Activated naive CD8-positive, alpha-beta T cell (primary cell): ENCODE measurements around the gene KRT9.
A peak's percentile ranks its signal among the peaks of the same experiment; 100 is the strongest.

Experiments
- H3K27ac Mint-ChIP-seq: one replicate; pipeline ENCODE4 v1.8.0; 2021; ENCODE audit warnings: mixed read lengths
- H3K27me3 Mint-ChIP-seq: one replicate; pipeline ENCODE4 v1.8.0; 2021; ENCODE audit warnings: mixed read lengths
- H3K36me3 Mint-ChIP-seq: one replicate; pipeline ENCODE4 v1.8.0; 2021; ENCODE audit warnings: mixed read lengths
- H3K4me1 Mint-ChIP-seq: one replicate; pipeline ENCODE4 v1.8.0; 2021; ENCODE audit warnings: low read depth, mixed read lengths
- H3K4me3 Mint-ChIP-seq: one replicate; pipeline ENCODE4 v1.8.0; 2021; ENCODE audit warnings: mild to moderate bottlenecking, mixed read lengths
- H3K9me3 Mint-ChIP-seq: one replicate; pipeline ENCODE4 v1.8.0; 2021; ENCODE audit warnings: low read depth, mixed read lengths

The KRT9 gene

DNA sequence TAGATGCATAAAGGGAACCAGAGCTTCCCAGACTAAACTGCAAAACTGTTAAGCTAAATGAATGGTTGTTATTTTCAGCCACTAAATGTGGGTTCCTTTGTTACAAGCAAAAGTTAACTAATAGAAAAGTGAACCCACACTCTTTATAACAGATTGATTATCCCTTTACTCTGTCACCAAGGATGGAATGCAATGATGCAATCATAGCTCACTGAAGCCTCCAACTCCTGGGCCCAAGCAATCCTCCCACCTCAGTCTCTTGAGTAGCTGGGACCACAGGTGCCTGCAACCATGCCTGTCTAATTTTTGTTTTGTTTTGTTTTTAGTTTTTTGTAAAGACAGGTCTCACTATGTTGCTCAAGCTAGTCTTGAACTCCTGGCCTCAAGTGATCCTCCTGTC is 6.5 kb downstream of the KRT9 start:
- peaks cover 16% of the 10 kb centered on the region for H3K27me3 Mint-ChIP-seq
- no peak overlapping the region for H3K4me3 Mint-ChIP-seq
- no peaks in the 10 kb centered on the region for H3K36me3 Mint-ChIP-seq
- peaks cover 4% of the 10 kb centered on the region for H3K9me3 Mint-ChIP-seq
- no peak overlapping the region for H3K27ac Mint-ChIP-seq
- H3K4me1 Mint-ChIP-seq, result peaks cover 21% of the 10 kb centered on the region

DNA sequence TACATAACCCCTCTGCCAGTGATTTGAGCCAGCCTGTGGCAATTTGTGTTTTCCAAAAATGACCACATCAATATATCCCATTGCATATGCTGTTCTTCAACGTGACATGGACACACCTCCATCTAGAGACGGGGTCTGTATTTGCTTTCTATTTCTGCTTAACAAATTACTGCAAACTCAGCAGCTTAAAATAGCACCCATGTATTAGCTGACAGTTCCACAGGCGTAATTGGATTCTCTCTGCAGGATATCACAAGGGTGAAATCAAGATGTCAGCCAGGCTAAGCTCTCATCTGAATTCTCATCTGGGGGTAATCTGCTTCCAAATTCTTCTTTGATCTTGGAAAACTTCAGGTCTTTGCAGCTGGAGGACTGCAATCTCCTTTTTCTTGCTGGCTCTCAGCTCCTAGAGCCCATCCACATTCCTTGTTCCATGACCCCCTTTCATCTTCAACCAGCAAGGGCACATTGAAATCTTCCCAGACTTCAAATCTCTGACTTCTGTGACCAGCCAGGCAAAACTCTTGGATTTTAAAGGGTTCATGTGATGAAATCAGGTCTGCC is 8.2 kb downstream of the KRT9 start:
- H3K9me3 Mint-ChIP-seq, result no peaks in the 10 kb centered on the region
- peaks cover 21% of the 10 kb centered on the region for H3K4me1 Mint-ChIP-seq
- no peaks in the 10 kb centered on the region for H3K36me3 Mint-ChIP-seq
- peaks cover 24% of the 10 kb centered on the region for H3K27me3 Mint-ChIP-seq
- H3K27ac Mint-ChIP-seq, result no peak overlapping the region
- H3K4me3 Mint-ChIP-seq, result no peak overlapping the region

DNA sequence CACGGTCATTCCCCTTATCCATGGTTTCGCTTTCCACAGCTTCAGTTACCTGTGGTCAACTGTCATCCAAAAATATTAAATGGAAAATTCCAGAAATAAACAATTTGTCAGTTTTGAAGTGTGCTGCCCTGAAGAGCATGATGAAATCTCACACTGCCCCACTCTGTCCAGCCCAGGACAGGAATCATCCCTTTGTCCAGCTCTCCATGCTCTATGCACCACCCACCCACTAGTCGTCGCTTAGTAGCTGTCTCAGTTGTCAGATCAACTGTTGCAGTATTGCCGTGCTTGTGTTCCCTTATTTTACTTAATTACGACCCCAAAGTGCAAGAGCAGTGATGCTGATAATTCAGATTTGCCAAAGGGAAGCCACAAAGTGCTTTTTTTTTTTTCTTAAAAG is 10.3 kb downstream of the KRT9 start:
- Mint-ChIP-seq H3K4me3 (no peak overlapping the region), H3K9me3 (no peaks in the 10 kb centered on the region), H3K36me3 (no peaks in the 10 kb centered on the region), H3K4me1 (peaks cover 7% of the 10 kb centered on the region), H3K27me3 (peaks cover 29% of the 10 kb centered on the region), H3K27ac (no peak overlapping the region)

DNA sequence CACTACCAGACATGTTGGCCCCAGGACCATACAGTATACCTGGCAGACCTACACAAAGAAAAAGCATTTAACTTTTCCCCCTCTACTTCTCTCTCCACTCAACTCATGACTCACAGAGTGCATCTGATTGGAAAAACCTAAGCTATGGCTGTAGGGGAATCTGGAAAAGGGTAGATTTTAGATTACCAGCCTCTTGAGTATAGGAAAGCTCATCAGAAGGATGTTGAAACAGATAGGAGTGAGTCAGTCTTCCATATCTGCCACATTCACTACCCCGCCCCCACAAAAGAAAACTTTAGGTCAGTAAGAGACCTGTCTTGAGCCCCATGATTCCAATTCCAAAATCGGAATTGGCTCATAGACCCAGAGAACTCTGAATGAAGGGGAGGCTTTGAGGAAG is 12.3 kb downstream of the KRT9 start:
- no peaks in the 10 kb centered on the region for H3K4me1 Mint-ChIP-seq
- H3K27ac Mint-ChIP-seq, result no peak overlapping the region
- H3K4me3 Mint-ChIP-seq, result no peak overlapping the region
- H3K27me3 Mint-ChIP-seq, result peaks cover 29% of the 10 kb centered on the region
- no peaks in the 10 kb centered on the region for H3K9me3 Mint-ChIP-seq
- H3K36me3 Mint-ChIP-seq, result no peaks in the 10 kb centered on the region

DNA sequence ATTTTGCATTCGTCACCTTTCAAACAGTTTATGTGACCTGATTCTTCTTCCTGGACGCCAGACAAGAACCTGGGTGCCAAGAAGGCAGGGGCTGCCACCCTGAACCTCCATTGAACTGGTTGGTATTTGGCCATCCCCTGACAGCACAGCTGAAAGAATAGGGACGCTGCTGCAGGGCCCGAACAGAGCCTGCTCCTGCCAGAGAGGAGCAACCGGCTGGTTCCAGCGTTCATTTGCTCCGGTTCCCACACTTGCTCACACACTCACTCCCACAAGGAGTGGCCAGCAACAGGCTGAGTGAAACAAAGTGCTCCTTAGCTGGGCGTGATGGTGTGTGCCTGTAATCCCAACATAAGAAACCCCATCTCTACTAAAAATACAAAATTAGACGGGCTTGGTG is 14.9 kb downstream of the KRT9 start:
- H3K4me1 Mint-ChIP-seq, result no peaks in the 10 kb centered on the region
- H3K27ac Mint-ChIP-seq, result no peak overlapping the region
- peaks cover 29% of the 10 kb centered on the region for H3K27me3 Mint-ChIP-seq
- no peak overlapping the region for H3K4me3 Mint-ChIP-seq
- H3K36me3 Mint-ChIP-seq, result peaks cover 2% of the 10 kb centered on the region
- H3K9me3 Mint-ChIP-seq, result no peaks in the 10 kb centered on the region

DNA sequence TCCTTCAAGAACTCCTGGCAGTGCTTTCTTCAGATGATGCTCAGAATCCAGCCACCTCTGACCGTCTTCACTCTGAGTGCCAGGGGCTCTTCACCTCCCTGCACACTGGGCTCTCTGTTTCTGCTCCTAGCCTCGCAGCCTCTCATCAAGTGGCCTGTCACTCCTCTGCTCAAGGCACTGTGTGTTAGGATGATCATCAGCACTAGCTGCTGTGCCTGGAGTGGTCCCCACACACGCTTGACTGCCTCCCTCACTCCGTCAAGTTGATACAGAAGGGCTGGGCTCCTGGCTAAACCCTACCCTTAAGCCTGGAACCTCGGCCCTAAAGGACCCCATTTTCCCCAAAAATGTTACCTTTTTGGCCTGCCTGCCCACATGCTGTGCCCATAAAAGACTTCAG is 15.6 kb downstream of the KRT9 start:
- Mint-ChIP-seq H3K27ac (no peak overlapping the region), H3K27me3 (peaks cover 25% of the 10 kb centered on the region), H3K4me1 (no peaks in the 10 kb centered on the region), H3K9me3 (no peaks in the 10 kb centered on the region), H3K4me3 (no peak overlapping the region), H3K36me3 (peaks cover 2% of the 10 kb centered on the region)

DNA sequence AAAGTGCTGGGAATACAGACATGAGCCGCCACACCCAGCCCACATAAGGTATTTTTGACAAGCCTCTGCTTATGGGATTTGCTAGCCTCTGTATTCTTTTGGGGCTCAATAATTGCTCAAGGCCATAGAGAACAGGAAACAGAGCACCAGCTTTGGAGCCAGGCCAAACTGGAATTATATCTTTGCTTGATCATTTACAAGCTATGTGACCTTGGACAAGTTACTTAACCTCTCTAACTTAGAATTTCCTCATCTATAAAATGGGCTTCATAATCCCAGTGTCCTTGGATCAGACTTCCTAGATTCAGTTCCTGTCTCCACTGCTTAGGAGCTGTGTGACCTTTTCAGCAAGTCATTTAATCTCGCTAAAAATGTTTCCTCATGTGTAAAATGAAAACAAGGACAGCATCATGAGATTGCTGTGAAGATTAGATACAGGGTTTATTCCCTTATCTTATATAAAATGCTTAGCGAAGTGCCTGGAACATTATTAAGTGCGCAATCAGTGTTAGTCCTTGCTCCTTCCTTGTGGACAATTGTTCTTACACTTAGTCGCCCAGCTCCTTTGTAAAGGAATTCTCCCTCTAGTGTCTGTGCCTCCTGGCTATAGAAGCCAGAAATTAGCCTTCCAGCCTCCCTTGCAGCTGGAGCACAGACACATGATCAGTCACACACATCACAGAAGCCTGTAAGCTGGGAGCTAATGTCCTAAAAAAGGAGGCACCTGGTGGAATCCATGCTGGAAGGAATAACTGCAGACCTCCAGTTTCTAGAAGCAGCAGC is 16.6 kb downstream of the KRT9 start:
- no peak overlapping the region for H3K4me3 Mint-ChIP-seq
- H3K27ac Mint-ChIP-seq, result no peak overlapping the region
- peaks cover 22% of the 10 kb centered on the region for H3K27me3 Mint-ChIP-seq

DNA sequence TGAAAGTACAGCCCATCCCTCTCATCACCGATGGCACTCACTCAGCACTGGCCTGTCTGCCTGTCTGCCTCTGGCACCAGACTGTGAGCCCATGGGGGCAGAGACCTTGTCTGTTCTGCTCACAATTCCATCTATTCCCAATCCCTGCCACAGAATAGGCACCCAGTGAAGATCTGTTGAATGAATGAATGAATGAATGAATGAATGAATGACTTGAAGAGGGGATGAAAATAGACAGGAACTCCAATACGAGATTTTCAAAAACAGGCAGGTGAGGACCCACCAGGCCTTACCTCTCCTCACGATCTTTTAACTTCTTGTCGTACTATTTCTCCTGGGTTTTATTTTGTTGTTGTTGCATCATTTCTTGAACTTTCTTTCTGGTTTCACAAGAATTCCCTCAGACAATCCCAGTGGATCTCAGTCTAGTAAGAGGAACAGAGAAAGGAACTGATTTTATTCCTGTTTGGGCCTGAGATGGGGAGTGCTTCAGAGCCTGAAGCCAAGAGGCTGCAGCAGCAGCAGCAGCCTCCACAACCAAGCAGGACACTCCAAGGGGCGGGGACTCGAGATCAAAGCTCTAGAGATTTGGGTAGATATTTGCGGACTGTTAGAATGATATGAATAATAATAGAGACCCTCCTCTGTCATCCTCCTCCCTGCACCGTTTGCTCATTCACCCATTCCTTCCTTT is 17.7 kb downstream of the KRT9 start:
- Mint-ChIP-seq H3K27ac (no peak overlapping the region), H3K4me3 (no peak overlapping the region), H3K4me1 (peaks cover 6% of the 10 kb centered on the region), H3K9me3 (no peaks in the 10 kb centered on the region), H3K36me3 (peaks cover 2% of the 10 kb centered on the region), H3K27me3 (peaks cover 12% of the 10 kb centered on the region)

More for the DNA sequence above, 16.6 kb downstream of the KRT9 start:
- Mint-ChIP-seq H3K9me3 (no peaks in the 10 kb centered on the region), H3K36me3 (peaks cover 2% of the 10 kb centered on the region), H3K4me1 (no peaks in the 10 kb centered on the region)

DNA sequence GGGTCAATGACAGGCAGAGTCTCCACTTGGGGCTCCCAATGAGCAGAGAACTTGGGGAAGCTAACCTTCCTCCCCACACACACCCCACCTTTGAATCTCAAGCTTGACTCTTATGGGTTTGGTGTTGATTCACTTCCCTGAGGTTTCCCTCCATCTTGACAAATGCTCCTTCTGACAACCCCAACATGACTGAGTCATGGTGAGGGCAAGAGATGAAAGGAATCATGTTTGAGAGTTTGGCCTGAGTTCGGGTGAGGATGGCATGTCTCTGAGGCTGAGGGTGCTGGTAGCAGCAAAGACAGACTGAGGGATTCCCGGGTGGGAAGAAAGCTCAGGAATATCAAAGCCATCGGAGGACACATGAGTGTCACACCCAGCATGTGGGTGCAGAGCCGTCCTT is 18.7 kb downstream of the KRT9 start:
- H3K4me1 Mint-ChIP-seq, result peaks cover 14% of the 10 kb centered on the region
- no peak overlapping the region for H3K4me3 Mint-ChIP-seq
- H3K27me3 Mint-ChIP-seq, result peaks cover 10% of the 10 kb centered on the region
- no peaks in the 10 kb centered on the region for H3K9me3 Mint-ChIP-seq
- H3K36me3 Mint-ChIP-seq, result peaks cover 2% of the 10 kb centered on the region
- H3K27ac Mint-ChIP-seq, result no peak overlapping the region

DNA sequence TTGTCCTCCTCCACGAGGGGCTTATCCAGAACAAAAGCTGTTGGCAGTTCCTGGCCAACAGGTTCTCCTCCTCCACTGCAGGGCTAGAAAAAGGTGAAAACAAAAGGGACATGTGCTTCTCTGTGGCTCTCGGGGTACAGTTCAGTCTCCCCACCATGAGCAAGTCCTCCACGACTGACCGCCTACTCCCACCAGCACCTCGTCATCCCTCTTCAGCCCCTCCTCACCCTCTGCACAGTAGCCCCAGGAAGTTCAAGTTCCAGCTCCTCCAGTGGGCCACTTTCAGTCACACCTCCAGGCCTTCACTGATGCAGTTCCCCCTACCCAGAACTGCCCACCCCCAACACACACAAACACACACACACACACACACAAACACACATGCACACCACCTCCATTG is 19.4 kb downstream of the KRT9 start:
- peaks cover 2% of the 10 kb centered on the region for H3K36me3 Mint-ChIP-seq
- no peak overlapping the region for H3K4me3 Mint-ChIP-seq
- H3K27ac Mint-ChIP-seq, result no peak overlapping the region
- peaks cover 19% of the 10 kb centered on the region for H3K4me1 Mint-ChIP-seq
- H3K9me3 Mint-ChIP-seq, result no peaks in the 10 kb centered on the region
- peaks cover 7% of the 10 kb centered on the region for H3K27me3 Mint-ChIP-seq

DNA sequence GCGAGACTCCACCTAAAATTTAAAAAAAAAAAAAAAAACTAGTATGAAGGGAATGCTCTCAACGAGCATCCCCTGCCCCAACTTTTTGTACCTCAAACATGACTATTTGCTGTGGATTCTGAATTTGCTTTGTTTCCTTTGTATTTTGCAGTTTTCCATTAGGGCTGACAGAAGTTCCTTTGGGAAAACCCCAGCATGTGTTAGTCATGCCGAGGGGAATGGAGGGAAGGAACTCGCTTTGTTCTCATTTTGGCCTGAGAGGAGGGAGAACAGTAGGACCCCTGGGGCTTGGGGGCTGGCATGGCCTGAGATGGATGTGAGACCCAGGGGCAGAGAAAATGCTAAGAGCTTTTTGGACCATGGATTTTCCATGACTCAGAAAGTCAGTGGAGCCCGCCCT is 20.5 kb downstream of the KRT9 start:
- H3K36me3 Mint-ChIP-seq, result peaks cover 4% of the 10 kb centered on the region
- peaks cover 8% of the 10 kb centered on the region for H3K27me3 Mint-ChIP-seq
- H3K27ac Mint-ChIP-seq, result no peak overlapping the region
- no peaks in the 10 kb centered on the region for H3K9me3 Mint-ChIP-seq
- no peak overlapping the region for H3K4me3 Mint-ChIP-seq
- peaks cover 19% of the 10 kb centered on the region for H3K4me1 Mint-ChIP-seq

DNA sequence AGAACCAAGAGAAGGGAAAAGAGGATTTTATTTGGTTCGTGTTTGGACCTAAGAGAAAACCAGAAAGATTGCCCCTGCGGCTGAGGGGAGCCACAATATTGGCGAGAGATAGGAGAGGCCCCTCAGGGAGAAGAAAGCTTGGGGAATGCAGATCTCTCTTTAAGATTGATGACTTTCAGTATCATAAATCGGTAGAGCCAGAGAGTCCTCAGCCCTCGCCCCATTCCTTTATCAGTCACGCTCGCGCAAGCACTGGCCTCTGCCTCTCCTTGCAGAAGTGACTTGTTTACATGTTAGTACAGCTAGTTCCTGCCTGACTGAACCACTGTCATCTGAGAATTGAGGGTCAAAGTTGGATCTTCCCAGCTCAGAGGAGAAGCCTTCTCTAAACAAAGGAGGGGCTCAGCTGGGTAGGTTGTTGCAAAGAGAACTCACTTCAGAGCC is 22.2 kb downstream of the KRT9 start:
- Mint-ChIP-seq H3K4me3 (no peak overlapping the region), H3K4me1 (peaks cover 19% of the 10 kb centered on the region), H3K36me3 (peaks cover 4% of the 10 kb centered on the region), H3K27ac (peak overlapping the region; percentile 50), H3K27me3 (peaks cover 8% of the 10 kb centered on the region), H3K9me3 (no peaks in the 10 kb centered on the region)

DNA sequence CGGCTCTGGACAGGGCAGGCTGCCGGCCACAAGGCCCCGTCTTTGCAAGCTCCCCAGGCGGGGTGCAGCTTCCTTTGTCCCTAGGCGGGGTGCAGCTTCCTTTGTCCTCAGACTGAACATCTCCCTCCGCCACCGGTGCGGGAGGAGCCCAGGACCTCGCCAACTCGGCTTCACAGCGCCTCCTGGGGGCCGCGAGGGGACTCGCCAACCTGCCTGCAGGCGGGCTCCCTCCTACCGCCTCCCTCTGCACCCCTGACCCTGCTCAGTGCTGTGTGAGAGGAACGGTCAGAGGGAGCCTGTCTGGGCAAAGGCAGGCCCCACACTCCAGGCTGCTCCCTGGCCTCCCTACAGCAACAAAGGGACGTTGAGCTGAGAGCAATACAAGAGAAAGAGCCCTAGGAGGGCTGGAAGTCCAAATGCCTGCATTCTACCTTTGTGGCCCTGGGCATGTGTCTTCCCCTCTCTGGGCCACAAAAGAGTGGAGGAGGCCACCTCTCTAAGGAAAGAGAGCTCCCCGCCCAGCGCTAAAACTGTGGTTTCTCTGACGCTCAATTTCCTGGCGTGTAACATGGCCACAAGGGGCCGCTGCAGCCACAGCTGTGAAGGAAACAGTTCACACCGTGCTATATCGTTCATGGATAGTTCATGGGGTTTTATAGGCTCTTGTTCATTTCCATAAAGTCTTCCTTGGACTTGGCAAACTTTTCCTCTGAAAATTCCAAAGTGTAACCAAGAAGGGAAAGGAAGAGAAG is 22.8 kb downstream of the KRT9 start:
- Mint-ChIP-seq H3K27me3 (peaks cover 5% of the 10 kb centered on the region), H3K27ac (peak overlapping the region; percentile 50), H3K4me1 (peaks cover 19% of the 10 kb centered on the region), H3K4me3 (peak overlapping the region; percentile 49), H3K9me3 (no peaks in the 10 kb centered on the region), H3K36me3 (peaks cover 2% of the 10 kb centered on the region)

DNA sequence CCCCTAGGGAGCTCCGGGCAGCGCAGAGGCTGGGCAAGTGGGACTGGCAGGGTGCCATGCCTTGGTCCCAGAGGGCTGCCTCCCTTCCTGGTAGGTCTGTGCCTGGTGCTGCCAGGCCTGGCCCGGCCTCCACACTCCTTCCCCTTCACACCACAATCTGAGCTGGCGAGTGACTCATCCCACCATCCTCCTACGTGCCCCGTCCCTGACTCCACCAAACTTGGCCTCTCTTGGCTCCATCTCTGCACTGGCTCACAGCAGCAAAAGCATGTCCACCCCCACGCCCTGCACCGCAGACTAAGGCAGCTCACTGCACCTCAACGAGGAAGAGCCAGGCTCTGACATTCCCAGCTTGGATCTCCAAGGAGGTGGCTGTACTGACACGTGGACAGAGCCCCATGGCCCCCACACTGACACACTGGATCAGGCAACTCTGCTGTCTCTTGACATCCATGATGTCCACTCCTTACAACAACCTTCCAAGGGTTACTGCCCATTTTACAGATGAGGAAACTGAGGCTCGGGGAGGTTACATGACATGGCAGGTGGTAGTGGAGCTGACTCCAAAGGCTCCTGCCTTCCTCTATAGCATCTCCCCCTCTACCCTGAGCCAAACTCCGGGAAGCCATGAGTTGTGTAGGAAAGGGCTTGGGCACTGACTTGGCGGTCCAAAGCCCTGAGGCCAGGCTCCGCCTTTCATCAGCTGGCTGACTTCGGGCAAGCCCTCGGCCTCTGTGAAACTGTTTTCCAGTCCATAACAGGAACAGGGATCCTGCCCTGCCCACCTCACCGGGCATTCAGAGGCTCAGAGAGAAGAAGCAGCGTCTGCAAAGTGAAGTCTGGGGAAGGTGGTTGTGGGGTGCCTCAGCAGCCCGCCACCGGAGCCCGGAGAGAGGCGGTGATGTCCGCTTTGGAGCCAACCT is 23.7 kb downstream of the KRT9 start:
- Mint-ChIP-seq H3K27me3 (peaks cover 4% of the 10 kb centered on the region), H3K9me3 (no peaks in the 10 kb centered on the region), H3K4me3 (peak overlapping the region; percentile 56)

More for the DNA sequence above, 23.7 kb downstream of the KRT9 start:
- H3K27ac Mint-ChIP-seq, result peak overlapping the region; percentile 55
- peaks cover 19% of the 10 kb centered on the region for H3K4me1 Mint-ChIP-seq
- peaks cover 2% of the 10 kb centered on the region for H3K36me3 Mint-ChIP-seq
